GM23338 (cell line): ENCODE data around the gene PLPP4.

Experiments
- CREB1 ChIP-seq: fragments of 250-450 bp; sonication (Bioruptor Pico); IDR thresholded peaks from 2 replicates; pipeline ENCODE4 v1.5.0; 2020; ENCODE audit warnings: low read depth, mild to moderate bottlenecking, moderate library complexity
- CTCF ChIP-seq, 2 experiments: fragments of 200-600 bp in 1 of 2; sonication (generic) in 1 of 2; conservative IDR thresholded peaks; 2 replicates each; pipeline versions ENCODE4 v1.5.1 to v1.6.1; 2016 to 2017; ENCODE audit warnings: antibody characterized with exemption in 2 of 2, low read depth in 2 of 2, mild to moderate bottlenecking in 2 of 2, moderate library complexity in 1 of 2
- EZH2 ChIP-seq: fragments of 200-600 bp; sonication (generic); IDR thresholded peaks from one replicate; pipeline ENCODE4 v1.8.0; 2017; ENCODE audit warnings: antibody characterized with exemption, mild to moderate bottlenecking, low read depth; ENCODE audit not compliant: unreplicated experiment
- EZH2phosphoT487 ChIP-seq: fragments of 200-600 bp; sonication (generic); IDR thresholded peaks from one replicate; pipeline ENCODE4 v1.8.1; 2018; ENCODE audit warnings: antibody characterized with exemption; ENCODE audit not compliant: unreplicated experiment
- JUNB ChIP-seq: IDR thresholded peaks from one replicate; pipeline ENCODE4 v1.6.1; 2016; ENCODE audit warnings: antibody characterized with exemption; ENCODE audit not compliant: unreplicated experiment
- POLR2AphosphoS5 ChIP-seq: IDR thresholded peaks from 2 replicates; pipeline ENCODE4 v1.6.1; 2016; ENCODE audit warnings: antibody characterized with exemption, low read depth
- STAT1 ChIP-seq: IDR thresholded peaks from one replicate; pipeline ENCODE4 v1.6.1; 2016; ENCODE audit warnings: antibody characterized with exemption; ENCODE audit not compliant: unreplicated experiment
- ZNF114 ChIP-seq: fragments of 250-450 bp; sonication (Bioruptor Pico); IDR thresholded peaks from 2 replicates; pipeline ENCODE4 v1.5.0; 2020; ENCODE audit warnings: mild to moderate bottlenecking, moderate library complexity
- ZNF331 ChIP-seq: fragments of 250-450 bp; sonication (Bioruptor Pico); IDR thresholded peaks from 2 replicates; pipeline ENCODE4 v1.5.0; 2020; ENCODE audit warnings: low read depth, mild to moderate bottlenecking, moderate library complexity
- TF ChIP-seq, protein P1 (sequence below): IDR thresholded peaks from one replicate; pipeline ENCODE4 v1.6.1; 2018; ENCODE audit warnings: antibody characterized with exemption; ENCODE audit not compliant: unreplicated experiment
- TF ChIP-seq, protein P2 (sequence below): fragments of 250-450 bp; sonication (Bioruptor Pico); IDR thresholded peaks from 2 replicates; pipeline ENCODE4 v1.5.0; 2020; ENCODE audit warnings: mild to moderate bottlenecking, moderate library complexity

- TF ChIP-seq CTCF (conservative IDR thresholded peaks at IDR 0.05; ENCODE audit: low read depth in 2 of 2) (no peak), POLR2AphosphoS5 (no peak), EZH2phosphoT487 (no peak), ZNF331 (no peak), EZH2 (no peak), CREB1 (CRISPR knock-in tag) (no peak), JUNB (no peak), ZNF114 (no peak), STAT1 (no peak)
- TF ChIP-seq, protein P1, sequence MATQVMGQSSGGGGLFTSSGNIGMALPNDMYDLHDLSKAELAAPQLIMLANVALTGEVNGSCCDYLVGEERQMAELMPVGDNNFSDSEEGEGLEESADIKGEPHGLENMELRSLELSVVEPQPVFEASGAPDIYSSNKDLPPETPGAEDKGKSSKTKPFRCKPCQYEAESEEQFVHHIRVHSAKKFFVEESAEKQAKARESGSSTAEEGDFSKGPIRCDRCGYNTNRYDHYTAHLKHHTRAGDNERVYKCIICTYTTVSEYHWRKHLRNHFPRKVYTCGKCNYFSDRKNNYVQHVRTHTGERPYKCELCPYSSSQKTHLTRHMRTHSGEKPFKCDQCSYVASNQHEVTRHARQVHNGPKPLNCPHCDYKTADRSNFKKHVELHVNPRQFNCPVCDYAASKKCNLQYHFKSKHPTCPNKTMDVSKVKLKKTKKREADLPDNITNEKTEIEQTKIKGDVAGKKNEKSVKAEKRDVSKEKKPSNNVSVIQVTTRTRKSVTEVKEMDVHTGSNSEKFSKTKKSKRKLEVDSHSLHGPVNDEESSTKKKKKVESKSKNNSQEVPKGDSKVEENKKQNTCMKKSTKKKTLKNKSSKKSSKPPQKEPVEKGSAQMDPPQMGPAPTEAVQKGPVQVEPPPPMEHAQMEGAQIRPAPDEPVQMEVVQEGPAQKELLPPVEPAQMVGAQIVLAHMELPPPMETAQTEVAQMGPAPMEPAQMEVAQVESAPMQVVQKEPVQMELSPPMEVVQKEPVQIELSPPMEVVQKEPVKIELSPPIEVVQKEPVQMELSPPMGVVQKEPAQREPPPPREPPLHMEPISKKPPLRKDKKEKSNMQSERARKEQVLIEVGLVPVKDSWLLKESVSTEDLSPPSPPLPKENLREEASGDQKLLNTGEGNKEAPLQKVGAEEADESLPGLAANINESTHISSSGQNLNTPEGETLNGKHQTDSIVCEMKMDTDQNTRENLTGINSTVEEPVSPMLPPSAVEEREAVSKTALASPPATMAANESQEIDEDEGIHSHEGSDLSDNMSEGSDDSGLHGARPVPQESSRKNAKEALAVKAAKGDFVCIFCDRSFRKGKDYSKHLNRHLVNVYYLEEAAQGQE, result no peak
- TF ChIP-seq, protein P2, sequence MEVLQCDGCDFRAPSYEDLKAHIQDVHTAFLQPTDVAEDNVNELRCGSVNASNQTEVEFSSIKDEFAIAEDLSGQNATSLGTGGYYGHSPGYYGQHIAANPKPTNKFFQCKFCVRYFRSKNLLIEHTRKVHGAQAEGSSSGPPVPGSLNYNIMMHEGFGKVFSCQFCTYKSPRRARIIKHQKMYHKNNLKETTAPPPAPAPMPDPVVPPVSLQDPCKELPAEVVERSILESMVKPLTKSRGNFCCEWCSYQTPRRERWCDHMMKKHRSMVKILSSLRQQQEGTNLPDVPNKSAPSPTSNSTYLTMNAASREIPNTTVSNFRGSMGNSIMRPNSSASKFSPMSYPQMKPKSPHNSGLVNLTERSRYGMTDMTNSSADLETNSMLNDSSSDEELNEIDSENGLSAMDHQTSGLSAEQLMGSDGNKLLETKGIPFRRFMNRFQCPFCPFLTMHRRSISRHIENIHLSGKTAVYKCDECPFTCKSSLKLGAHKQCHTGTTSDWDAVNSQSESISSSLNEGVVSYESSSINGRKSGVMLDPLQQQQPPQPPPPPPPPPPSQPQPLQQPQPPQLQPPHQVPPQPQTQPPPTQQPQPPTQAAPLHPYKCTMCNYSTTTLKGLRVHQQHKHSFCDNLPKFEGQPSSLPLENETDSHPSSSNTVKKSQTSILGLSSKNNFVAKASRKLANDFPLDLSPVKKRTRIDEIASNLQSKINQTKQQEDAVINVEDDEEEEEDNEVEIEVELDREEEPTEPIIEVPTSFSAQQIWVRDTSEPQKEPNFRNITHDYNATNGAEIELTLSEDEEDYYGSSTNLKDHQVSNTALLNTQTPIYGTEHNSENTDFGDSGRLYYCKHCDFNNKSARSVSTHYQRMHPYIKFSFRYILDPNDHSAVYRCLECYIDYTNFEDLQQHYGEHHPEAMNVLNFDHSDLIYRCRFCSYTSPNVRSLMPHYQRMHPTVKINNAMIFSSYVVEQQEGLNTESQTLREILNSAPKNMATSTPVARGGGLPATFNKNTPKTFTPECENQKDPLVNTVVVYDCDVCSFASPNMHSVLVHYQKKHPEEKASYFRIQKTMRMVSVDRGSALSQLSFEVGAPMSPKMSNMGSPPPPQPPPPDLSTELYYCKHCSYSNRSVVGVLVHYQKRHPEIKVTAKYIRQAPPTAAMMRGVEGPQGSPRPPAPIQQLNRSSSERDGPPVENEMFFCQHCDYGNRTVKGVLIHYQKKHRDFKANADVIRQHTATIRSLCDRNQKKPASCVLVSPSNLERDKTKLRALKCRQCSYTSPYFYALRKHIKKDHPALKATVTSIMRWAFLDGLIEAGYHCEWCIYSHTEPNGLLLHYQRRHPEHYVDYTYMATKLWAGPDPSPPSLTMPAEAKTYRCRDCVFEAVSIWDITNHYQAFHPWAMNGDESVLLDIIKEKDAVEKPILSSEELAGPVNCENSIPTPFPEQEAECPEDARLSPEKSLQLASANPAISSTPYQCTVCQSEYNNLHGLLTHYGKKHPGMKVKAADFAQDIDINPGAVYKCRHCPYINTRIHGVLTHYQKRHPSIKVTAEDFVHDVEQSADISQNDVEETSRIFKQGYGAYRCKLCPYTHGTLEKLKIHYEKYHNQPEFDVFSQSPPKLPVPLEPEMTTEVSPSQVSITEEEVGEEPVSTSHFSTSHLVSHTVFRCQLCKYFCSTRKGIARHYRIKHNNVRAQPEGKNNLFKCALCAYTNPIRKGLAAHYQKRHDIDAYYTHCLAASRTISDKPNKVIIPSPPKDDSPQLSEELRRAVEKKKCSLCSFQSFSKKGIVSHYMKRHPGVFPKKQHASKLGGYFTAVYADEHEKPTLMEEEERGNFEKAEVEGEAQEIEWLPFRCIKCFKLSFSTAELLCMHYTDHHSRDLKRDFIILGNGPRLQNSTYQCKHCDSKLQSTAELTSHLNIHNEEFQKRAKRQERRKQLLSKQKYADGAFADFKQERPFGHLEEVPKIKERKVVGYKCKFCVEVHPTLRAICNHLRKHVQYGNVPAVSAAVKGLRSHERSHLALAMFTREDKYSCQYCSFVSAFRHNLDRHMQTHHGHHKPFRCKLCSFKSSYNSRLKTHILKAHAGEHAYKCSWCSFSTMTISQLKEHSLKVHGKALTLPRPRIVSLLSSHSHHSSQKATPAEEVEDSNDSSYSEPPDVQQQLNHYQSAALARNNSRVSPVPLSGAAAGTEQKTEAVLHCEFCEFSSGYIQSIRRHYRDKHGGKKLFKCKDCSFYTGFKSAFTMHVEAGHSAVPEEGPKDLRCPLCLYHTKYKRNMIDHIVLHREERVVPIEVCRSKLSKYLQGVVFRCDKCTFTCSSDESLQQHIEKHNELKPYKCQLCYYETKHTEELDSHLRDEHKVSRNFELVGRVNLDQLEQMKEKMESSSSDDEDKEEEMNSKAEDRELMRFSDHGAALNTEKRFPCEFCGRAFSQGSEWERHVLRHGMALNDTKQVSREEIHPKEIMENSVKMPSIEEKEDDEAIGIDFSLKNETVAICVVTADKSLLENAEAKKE, result no peak
These were observed 5.1 kb upstream of the PLPP4 start for GRCh38 chr10:120451968-120452367.
